ENCODE results near the gene SLC49A3. TPM values are rescaled to one million over a fixed set of nuclear protein-coding genes. Genes with fewer than 3 reads are reported as not detected.

The SLC49A3 gene
- total and polyA plus RNA-seq, 2 of the 13 experiments (the other 11 are each of a cell fraction or from before 2014, with no cell fraction given): 0.07 to 0.17 TPM

- TF ChIP-seq RBM39 (IDR thresholded peaks at IDR 0.05; ENCODE audit: low read depth, low read length, poor library complexity, severe bottlenecking) (peak; percentile 23), FOXM1 (CRISPR knock-in tag; IDR thresholded peaks at IDR 0.05) (no peak), RFX3 (CRISPR knock-in tag; IDR thresholded peaks at IDR 0.05) (no peak), POLR2A (IDR thresholded peaks at IDR 0.05; ENCODE audit: insufficient read depth in 1 of 2, low read depth in 2 of 2, low read length in 2 of 2) (no peak), RELA (CRISPR knock-in tag; IDR thresholded peaks at IDR 0.05) (no peak), SMAD3 (CRISPR knock-in tag; IDR thresholded peaks at IDR 0.05) (no peak), CEBPB (IDR thresholded peaks at IDR 0.05; ENCODE audit: borderline replicate concordance, low read depth, low read length) (no peak), ZBTB8A (CRISPR knock-in tag; IDR thresholded peaks at IDR 0.05; ENCODE audit: borderline replicate concordance, low read depth) (no peak), HNF1B (CRISPR knock-in tag; IDR thresholded peaks at IDR 0.05) (no peak), HDAC1 (CRISPR knock-in tag; IDR thresholded peaks at IDR 0.05) (peak; percentile 70), ZNF160 (CRISPR knock-in tag; IDR thresholded peaks at IDR 0.05) (0 out of 2 replicates have a peak, but pooled peaks have one; percentile 22), IKZF1 (IDR thresholded peaks at IDR 0.05) (no peak), DPF2 (CRISPR knock-in tag; IDR thresholded peaks at IDR 0.05; ENCODE audit: borderline replicate concordance, low read depth) (no peak), GTF2F1 (IDR thresholded peaks at IDR 0.05; ENCODE audit: low read length) (no peak), ZNF232 (CRISPR knock-in tag; IDR thresholded peaks at IDR 0.05; ENCODE audit: borderline replicate concordance) (no peak), NR1H2 (CRISPR knock-in tag; IDR thresholded peaks at IDR 0.05; ENCODE audit: borderline replicate concordance, low read depth) (no peak), SRY (CRISPR knock-in tag; IDR thresholded peaks at IDR 0.05) (no peak)
- TF ChIP-seq, protein P1, sequence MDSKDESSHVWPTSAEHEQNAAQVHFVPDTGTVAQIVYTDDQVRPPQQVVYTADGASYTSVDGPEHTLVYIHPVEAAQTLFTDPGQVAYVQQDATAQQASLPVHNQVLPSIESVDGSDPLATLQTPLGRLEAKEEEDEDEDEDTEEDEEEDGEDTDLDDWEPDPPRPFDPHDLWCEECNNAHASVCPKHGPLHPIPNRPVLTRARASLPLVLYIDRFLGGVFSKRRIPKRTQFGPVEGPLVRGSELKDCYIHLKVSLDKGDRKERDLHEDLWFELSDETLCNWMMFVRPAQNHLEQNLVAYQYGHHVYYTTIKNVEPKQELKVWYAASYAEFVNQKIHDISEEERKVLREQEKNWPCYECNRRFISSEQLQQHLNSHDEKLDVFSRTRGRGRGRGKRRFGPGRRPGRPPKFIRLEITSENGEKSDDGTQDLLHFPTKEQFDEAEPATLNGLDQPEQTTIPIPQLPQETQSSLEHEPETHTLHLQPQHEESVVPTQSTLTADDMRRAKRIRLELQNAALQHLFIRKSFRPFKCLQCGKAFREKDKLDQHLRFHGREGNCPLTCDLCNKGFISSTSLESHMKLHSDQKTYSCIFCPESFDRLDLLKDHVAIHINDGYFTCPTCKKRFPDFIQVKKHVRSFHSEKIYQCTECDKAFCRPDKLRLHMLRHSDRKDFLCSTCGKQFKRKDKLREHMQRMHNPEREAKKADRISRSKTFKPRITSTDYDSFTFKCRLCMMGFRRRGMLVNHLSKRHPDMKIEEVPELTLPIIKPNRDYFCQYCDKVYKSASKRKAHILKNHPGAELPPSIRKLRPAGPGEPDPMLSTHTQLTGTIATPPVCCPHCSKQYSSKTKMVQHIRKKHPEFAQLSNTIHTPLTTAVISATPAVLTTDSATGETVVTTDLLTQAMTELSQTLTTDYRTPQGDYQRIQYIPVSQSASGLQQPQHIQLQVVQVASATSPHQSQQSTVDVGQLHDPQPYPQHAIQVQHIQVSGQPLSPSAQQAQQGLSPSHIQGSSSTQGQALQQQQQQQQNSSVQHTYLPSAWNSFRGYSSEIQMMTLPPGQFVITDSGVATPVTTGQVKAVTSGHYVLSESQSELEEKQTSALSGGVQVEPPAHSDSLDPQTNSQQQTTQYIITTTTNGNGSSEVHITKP (CRISPR knock-in tag; IDR thresholded peaks at IDR 0.05; ENCODE audit: low read depth): no peak
Measured at GRCh38 chr4:681736-682451, 7.1 kb downstream of the SLC49A3 start (continued).
